Epithelial cell of esophagus (primary cell): ENCODE measurements around the gene IL17D.

Experiments used
- DNase-seq: peaks from one replicate; pipeline ENCODE4 v3.0.0; 2010; ENCODE audit warnings: low read depth
- H3K4me3 ChIP-seq: 2 replicates; pipeline ENCODE4 v1.5.1; 2011; ENCODE audit warnings: mild to moderate bottlenecking, low read length, control low read depth
- TF ChIP-seq, protein P1 (sequence below): IDR thresholded peaks from 2 replicates; pipeline ENCODE4 v1.5.1; 2011; ENCODE audit warnings: low read depth, mild to moderate bottlenecking, low read length, control low read depth, inconsistent platforms; ENCODE audit not compliant: insufficient read depth; ENCODE audit errors: missing control alignments

The IL17D gene

DNA sequence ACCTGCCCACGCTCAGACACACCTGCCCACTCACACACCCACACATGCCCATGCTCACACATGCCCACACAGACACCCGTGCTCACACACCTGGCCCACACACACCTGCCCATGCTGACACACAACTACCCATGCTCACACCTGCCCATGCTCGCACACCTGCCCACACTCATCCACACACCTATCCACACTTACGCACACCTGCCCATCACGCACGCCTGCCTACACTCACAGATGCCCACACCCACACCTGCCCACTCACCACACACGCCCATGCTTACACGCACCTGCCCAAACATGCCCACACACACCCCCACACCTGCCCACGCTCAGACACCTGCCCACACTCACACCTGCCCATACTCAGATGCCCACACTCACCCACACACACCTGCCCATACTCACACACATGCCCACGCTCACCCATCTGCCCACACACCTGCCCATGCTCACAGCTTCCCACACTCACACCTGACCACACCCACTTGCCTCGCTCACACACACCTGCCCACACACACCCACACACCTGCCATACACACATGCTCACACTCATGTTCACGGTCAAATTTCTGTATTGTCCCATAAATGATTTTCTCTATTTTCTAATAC lies 15.6 kb downstream of the IL17D start:
- DNase-seq = no peak
- TF ChIP-seq, protein P1, sequence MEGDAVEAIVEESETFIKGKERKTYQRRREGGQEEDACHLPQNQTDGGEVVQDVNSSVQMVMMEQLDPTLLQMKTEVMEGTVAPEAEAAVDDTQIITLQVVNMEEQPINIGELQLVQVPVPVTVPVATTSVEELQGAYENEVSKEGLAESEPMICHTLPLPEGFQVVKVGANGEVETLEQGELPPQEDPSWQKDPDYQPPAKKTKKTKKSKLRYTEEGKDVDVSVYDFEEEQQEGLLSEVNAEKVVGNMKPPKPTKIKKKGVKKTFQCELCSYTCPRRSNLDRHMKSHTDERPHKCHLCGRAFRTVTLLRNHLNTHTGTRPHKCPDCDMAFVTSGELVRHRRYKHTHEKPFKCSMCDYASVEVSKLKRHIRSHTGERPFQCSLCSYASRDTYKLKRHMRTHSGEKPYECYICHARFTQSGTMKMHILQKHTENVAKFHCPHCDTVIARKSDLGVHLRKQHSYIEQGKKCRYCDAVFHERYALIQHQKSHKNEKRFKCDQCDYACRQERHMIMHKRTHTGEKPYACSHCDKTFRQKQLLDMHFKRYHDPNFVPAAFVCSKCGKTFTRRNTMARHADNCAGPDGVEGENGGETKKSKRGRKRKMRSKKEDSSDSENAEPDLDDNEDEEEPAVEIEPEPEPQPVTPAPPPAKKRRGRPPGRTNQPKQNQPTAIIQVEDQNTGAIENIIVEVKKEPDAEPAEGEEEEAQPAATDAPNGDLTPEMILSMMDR = no peak
- no peak overlapping the region for H3K4me3 ChIP-seq

DNA sequence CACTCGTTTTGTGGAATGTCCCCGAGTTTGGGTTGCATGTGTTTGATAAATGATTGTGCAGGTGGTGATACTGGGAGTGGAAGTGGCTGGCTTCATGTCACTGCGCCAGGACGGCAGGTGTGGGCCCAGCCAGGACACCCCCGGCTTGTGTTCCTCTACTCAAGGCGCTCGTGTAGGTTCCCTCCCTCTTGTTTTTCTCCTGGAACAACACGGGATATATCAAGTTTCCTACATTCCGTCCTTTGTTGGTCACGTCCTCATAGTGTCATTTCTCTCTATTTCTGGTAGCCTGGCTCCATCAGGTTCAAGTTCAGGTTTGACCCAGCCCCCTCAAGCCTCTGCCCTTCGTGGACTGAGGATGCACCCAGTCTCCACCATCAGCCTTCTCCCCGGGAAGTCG lies 16.3 kb downstream of the IL17D start:
- DNase-seq = no peak
- TF ChIP-seq, protein P1 = no peak
- no peak overlapping the region for H3K4me3 ChIP-seq

DNA sequence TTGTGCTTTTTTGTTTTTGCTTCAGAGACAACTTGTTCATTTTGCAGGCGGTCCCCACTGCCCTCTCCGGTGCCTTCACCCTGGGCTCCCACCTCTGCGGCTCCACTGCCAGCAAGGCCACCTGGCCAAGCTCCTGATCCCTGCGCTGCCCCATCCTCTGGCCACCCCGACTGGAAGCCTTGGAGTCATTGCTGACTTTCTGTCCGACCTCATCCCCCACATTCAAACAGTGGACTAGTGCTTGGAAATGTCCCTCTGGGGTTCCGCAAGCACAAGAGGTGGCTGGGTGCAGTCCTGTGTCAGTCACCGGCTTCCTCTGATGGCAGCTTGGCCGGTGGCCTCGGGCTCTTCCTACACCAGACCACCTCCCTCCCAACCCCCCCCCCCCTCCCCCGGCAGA lies 17.0 kb downstream of the IL17D start:
- H3K4me3 ChIP-seq = no peak overlapping the region
- DNase-seq = no peak
- TF ChIP-seq, protein P1 = no peak

DNA sequence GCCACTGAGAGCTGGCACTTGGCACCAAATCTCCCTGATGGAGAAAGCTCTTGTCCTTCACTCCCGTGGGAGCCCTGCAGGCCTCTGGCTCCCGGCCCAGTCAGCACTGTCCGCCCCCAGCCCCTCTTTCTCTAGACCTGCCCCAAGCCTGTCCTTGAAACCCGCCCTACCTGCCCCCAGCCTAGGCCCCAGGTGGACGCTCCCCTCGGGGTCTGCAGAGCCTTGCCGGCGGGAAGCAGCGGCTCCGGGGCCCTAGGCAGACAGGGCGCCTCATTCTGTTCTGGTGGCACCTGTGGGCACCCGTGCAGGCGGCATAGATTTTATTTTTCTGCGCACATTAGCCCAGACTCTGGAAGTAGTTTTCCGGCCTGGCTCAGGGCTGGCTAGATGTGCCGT lies 17.6 kb downstream of the IL17D start:
- no peak for DNase-seq
- TF ChIP-seq, protein P1 = no peak
- no peak overlapping the region for H3K4me3 ChIP-seq

DNA sequence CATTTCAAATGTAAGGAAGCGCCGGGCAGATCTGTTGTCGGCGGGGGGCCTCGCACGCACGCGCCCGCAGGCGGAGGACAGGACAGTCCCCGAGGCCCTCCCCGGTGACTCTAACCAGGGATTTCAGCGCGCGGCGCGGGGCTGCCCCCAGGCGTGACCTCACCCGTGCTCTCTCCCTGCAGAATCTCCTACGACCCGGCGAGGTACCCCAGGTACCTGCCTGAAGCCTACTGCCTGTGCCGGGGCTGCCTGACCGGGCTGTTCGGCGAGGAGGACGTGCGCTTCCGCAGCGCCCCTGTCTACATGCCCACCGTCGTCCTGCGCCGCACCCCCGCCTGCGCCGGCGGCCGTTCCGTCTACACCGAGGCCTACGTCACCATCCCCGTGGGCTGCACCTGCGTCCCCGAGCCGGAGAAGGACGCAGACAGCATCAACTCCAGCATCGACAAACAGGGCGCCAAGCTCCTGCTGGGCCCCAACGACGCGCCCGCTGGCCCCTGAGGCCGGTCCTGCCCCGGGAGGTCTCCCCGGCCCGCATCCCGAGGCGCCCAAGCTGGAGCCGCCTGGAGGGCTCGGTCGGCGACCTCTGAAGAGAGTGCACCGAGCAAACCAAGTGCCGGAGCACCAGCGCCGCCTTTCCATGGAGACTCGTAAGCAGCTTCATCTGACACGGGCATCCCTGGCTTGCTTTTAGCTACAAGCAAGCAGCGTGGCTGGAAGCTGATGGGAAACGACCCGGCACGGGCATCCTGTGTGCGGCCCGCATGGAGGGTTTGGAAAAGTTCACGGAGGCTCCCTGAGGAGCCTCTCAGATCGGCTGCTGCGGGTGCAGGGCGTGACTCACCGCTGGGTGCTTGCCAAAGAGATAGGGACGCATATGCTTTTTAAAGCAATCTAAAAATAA lies 18.2 kb downstream of the IL17D start:
- TF ChIP-seq, protein P1 = no peak
- DNase-seq = peak; percentile 65
- H3K4me3 ChIP-seq = peak overlapping the region; percentile 34

DNA sequence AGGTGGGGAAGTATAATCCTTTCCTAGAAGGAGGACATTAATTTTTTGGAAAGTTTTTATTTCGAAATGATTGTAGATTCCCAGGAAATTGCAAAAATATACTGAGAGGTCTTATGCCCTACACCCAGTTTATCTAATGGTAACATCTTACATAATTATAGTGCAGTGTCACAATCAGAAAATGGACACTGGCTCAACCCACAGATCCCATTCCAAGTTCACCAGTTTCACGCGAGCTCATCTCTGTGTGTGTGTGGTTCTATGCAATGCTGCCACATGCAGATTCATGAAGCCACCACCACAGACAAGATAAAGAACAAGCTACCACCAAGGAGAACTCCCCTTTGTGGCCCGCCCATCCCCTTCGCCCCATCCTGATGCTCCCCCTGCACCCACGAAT lies 24.4 kb downstream of the IL17D start:
- H3K4me3 ChIP-seq = no peak overlapping the region
- TF ChIP-seq, protein P1 = no peak

More for the DNA sequence above, 24.4 kb downstream of the IL17D start:
- DNase-seq = no peak
